Activated T-cell treated with anti-CD3 and anti-CD28 coated beads for 48 hours (primary cell): ENCODE measurements around the gene TXNRD2.

ENCODE experiments used
- DNase-seq: peaks from one replicate; pipeline ENCODE4 v3.0.0-alpha.2; 2020; ENCODE audit warnings: low read depth

TXNRD2 gene

GRCh38 chr22:19979712-19980493 is 38.3 kb upstream of the TXNRD2 start:
- DNase-seq, result no peak

GRCh38 chr22:19978748-19979147 is 37.1 kb upstream of the TXNRD2 start:
- DNase-seq, result no peak

DNA sequence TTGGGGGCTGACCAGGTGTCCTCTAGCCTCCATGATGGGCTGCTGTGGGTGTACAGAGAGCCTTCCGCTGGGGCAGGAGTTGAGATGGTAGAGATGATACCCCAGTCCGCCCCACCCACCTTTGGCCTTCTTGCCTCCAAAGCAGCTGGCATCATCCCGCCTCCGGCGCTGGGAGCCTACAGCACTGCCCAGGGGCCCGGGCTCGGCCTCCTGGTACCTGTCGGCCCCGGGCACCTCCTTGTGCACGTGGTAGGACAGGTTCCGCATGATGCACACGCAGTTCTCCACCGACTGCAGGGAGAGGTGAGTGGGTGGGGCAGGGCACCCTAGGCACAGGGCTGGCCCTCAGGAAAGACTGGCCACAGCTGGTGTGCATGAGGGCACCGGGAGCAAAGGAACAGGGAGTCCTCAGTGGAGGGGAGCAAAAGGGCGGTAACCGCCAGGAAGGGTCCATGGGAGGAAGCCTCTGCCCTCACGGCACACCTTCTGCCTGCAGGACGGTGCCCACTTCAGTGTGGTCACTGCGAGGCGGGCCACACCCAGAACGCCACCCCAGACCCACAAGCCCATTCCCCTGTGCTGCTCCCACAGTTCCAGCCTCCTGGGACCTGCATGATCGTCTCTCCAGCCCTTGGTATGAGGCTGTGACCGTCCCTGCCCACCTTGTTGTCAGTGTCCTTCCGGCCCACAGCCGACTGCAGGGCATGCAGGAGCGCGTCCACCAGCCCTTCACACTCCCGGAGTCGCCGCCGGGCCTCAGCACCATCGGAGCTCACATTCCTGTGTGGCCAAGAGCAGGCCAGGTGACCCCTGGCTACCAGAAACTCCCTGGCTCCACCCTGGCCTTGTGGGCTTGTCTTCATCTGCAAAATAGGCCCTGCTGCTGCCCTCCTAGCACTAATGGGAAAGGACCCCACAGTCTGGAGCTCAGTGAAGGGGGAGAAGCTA is 36.0 kb upstream of the TXNRD2 start:
- DNase-seq, result no peak

DNA sequence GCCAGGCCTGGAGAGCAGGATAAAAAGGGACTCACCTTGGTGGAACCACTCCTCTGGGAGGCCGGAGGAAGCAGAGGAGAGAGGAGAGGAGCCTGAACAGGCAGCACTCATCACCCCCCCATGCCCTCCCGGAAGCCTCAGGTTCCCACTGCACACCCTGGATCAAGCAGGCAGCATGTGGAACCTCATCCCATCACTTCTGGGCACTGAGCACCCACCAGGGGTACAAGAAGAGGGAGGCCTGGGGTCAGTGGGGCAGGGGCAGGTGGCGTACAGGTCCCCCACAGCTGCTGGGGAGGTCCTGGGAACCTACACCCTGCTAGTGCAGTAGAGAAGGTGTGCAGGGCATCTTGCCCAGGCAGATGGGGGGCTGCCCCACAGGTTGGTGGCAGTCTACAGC is 35.1 kb upstream of the TXNRD2 start:
- DNase-seq, result no peak

DNA sequence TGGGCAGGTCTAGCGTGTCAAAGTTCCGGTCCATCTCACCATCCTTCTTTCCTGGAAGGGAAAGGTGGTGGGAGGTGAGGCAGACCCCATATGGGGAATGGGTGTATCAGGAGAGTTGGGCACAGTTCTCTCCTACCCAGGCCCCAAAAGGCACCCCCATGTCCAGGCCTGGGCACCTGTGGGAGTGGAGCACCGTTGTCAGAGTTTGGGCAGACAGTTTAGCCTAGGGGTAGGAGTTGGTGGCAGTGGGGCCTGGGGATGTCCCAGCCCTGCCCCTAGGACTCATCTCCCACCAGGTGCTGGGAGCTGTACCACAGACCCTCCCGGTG is 34.1 kb upstream of the TXNRD2 start:
- DNase-seq, result no peak

- no peak for DNase-seq
Measured at GRCh38 chr22:19974935-19975706, 33.5 kb upstream of the TXNRD2 start.

DNA sequence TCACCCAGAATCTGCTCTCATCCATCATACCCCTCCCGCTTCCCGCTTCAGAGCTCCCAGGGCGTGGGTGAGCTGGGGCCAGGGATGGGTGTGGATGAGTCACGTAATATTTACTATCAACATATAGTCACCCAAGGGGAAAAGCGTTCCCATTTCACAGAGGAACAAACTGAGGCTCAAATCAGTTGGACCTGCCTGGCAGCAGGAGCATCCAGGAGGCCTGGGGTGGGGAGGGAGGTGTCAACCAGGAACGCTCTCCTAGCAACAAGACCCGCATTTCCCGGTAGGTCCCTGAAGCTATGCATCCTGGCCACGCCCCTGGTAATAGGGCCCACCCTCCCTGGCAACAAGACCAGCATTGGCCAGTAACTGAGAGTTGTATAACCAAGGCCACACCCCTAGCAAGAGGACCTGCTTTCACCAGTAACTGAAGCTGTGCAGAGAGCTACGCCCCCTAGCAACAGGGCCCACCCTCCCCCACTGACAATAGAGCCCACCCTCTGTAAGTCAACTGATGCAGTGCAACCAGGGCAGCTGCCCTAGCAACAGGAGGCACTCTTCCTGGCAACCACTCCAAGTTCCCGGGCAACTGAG is 32.7 kb upstream of the TXNRD2 start:
- no peak for DNase-seq

DNA sequence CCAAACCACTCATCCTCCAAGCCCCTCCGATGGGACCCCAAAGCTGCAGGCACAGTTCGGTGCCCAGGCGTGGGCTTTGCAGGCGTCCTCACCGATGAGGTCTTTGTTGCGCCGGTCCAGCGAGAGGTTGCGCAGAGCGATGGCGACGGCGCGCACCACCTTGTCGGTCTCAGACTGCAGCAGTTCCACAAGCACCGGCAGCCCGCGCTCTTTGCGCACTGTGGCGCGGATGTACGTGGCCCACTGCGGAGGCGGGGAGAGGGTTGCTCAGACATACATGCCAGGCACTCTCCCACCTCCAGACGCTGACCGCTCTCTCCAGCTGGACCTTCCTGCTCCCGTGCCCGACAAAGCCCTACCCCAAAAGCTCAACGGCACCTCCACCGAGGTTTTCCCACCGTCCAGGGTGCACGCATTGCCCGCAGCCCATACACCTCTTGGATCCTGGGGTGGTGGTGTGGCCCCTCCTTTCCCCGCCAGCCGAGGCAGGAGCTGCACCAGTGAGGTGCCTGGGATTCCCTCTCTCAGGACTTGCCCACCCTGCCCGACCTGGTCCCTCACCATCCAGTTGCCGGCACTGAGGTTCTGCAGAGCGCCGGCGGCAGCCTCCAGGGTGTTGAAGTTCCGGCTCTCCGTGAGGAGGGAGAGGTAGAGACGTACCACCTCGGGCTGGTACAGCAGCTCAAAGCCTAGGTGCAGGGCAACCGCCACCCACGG is 32.1 kb upstream of the TXNRD2 start:
- DNase-seq, result no peak

- DNase-seq, result no peak
Measured at GRCh38 chr22:19972652-19973550, 31.3 kb upstream of the TXNRD2 start.

DNA sequence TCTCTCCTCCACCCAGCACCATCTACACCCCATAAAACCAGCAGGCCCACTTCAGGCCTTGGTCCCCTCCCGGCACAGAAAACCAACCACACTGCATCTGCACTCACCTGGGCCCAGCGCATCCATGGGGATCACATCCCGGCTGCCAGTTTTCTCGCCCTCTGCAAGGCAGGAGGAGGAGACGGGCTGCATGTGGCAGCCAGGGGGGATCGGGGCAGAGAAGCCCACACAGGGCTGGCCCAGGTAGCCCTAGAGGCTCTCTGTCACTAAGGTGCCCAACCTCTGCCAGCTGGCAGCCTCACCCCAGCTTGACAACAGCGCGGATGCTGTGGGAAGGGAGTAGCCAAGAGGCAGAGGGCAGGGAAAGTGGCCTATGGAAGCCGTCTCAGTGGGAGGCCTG is 30.6 kb upstream of the TXNRD2 start:
- DNase-seq, result no peak

DNA sequence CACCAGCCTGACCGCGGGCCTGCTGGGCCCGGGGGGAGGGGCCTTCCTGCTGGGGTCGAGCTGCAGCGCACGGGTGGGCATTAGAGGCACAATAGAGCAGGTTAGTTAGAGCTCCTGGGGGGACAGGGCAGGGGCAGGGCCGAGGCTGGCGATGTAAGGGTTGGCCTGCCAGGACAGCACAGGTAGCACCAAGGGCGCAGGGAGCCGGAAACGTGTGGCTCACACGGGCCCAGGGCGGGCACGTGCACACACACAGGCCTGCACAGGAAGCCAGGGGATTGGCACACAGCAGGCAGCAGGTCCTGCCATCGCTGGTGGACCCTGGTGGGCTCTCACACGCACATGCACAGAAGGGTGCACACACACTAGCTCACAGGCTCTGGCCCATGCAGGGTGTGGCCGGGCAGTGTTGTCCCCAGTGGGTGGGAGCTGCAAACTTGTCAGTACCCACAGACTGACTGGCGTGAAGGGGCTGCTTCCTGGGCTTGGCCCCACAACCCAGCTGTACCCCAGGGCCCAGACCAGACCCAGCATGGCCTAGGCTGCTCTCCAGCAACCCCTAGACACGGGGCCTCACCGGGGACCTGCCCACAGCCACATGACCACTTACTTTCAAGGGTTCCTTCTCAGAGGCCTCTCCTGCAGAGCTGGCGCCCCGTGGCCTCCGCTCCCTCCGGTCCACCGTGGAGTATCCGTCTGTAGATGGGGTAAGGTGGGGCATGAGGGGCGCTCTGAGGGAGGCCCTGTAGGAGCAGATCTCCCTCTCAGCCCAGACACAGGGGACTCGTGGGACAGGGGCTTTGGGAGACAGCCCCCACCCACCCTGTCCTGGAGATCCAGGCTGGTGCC is 29.9 kb upstream of the TXNRD2 start:
- DNase-seq, result no peak

DNA sequence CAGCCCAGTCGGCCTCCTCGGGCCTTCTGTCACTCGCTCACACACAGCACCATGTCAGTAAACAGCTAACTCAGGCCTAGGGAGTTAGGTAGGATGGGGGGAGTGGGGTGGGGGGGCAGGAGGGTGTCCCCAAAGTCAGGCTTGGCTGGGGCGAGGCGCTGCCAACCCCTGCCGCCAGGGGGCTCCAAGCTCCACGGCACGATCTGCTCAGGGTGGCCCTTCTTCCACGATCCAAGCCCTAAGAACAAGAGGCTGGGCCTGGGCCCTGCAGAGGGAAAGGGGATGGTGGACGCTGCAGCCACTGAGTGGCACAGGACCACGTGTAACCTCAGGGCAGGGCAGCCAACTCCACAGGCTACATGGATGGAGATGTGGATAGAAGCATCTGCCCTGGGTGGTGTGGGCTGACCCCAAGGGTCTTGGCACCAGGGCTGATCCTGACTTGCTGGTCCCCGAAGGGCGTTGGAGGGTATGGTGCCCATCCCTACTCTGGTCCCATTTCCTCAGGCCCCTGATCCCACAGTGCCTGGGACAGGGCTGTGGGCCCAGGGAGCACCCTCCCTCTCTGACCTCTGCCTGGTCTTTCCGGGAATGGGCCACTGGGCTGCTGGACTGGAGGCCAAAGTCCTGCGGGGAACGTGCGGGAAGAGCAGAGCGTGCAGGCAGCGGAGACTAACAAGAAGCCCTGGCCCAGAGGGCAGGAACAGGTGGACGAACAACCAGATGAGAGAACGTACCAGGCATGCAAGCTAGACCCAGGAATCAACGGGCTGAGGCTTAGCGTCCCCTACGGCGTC is 29.1 kb upstream of the TXNRD2 start:
- DNase-seq, result peak; percentile 74

DNA sequence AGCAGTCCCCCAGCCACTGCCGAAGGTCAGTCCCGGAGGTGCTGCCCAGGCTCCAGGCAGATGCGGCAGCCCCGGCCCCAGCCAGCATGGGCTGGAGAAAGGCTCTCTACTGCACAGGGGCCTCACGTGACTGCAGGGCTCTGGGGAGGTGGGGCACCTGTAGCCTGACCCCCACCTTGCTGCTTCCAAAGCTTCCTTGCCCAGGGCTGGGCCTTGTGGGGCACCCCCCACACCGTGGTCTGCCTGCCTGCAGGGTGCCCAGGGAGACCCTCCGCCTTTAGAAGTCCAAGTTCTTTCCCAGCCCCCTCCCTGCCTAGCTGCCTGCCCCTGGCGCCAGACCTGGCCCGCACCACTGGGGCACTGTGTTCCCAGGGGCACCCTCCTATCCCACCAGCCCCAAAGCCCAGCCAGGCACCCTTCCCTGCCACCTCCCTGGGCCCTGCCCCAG is 28.4 kb upstream of the TXNRD2 start:
- no peak for DNase-seq

- no peak for DNase-seq
Measured at GRCh38 chr22:19969141-19969928, 27.7 kb upstream of the TXNRD2 start.

GRCh38 chr22:19968450-19968891 is 26.9 kb upstream of the TXNRD2 start:
- DNase-seq, result no peak

DNA sequence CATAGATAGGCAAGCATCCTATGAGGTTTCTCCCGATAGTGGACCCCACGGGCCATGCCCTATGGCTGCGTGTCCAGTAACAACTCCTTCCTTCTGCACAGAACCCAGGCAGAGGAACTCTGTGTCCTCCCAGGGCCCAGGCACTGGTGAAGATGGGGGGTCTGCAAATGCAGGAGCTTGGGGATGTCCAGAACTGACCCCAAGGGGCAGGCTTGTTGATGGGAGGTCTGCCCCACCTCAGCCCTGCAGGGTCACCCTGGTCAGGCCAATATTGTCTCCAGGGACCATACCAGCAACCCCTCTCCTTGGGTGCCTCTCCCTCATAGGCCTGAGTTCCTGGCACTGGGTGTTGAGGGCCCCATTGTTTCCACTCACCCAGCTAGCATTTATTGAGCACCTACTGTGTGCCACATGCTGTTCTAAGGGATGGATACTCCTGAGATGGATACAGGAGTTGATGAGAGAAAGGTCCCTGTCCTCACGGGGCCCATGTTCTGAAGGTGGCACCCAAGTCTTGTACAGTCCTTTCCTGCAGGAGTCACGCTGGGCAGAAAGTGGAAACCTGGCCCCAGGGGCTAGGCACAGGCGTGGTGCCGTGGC is 26.3 kb upstream of the TXNRD2 start:
- DNase-seq, result no peak
